Mucosa of descending colon (tissue), 3 donors: ENCODE measurements around the gene HSPG2. TPM values are rescaled to one million over a fixed set of nuclear protein-coding genes. Genes with fewer than 3 reads are reported as not detected.

Experiments used
- ATAC-seq: fragments of 200-7000 bp; cut with Tn5 transposase; one replicate; pipeline ENCODE4 v1.9.1; 2020; ENCODE audit warnings: mild to moderate bottlenecking, moderate library complexity
- DNase-seq, 3 donors: peaks; one replicate each; pipeline ENCODE4 v3.0.0-alpha.2; 2020
- H3K36me3 ChIP-seq: fragments of 200-600 bp; one replicate; pipeline ENCODE4 v1.8.0; 2021; ENCODE audit warnings: low read depth, mild to moderate bottlenecking
- H3K4me1 ChIP-seq: fragments of 200-600 bp; one replicate; pipeline ENCODE4 v1.8.0; 2021; ENCODE audit warnings: low read depth, mild to moderate bottlenecking
- H3K4me3 ChIP-seq: fragments of 200-600 bp; one replicate; pipeline ENCODE4 v1.8.0; 2021; ENCODE audit warnings: mild to moderate bottlenecking
- H3K9me3 ChIP-seq: fragments of 200-600 bp; one replicate; pipeline ENCODE4 v1.8.0; 2021; ENCODE audit warnings: mild to moderate bottlenecking
- CTCF ChIP-seq: fragments of 200-600 bp; IDR thresholded peaks from one replicate; pipeline ENCODE4 v1.8.0; 2022; ENCODE audit warnings: antibody characterized with exemption, mild to moderate bottlenecking
- intact Hi-C, 2 donors: fragments of 100-400 bp; cut with DNase I in 1 of 2; cut with micrococcal nuclease in 1 of 2; formaldehyde crosslinking; loops; one replicate each; pipeline versions ENCODE4 v1.11.0 to v1.11.1; 2022; cut with DNase I, micrococcal nuclease
- total RNA-seq, 3 donors: library from RNA; stranded (reverse); fragmentation: NEBNext Ultra II Directional in 2 of 3; extraction: Animal tissue kit (Norgen Biotek cat#: 25700) in 2 of 3; gene quantifications; one replicate each; pipeline versions ENCODE4 v1.2.1 to v1.2.4, GENCODE V29; 2021 to 2023
- donor health status: DM: no; HTN: no; CAD: no; lungs with moderate emphysema.
- donor health status: DM: no; HTN: no; CAD: no.
- donor health status: DM: no; HTN: yes; CAD: no.

Gene HSPG2
- total RNA-seq, 3 donors from 2014 or later: 142 to 436 (median 197) TPM

- no peaks in the 10 kb centered on the region for H3K36me3 ChIP-seq
- intact Hi-C loops: no loop called here
- peak in 1 of 3 donors; percentile 53 for DNase-seq
- peaks cover 73% of the 10 kb centered on the region for H3K4me1 ChIP-seq
- H3K9me3 ChIP-seq: no peaks in the 10 kb centered on the region
- no peak overlapping the region for H3K4me3 ChIP-seq
- no peak for ATAC-seq
- TF ChIP-seq CTCF: no peak
Observed at GRCh38 chr1:21902026-21903012, 34.8 kb downstream of the HSPG2 start.

GRCh38 chr1:21901473-21901847, 35.6 kb downstream of the HSPG2 start:
- Histone ChIP-seq H3K4me3 (no peak overlapping the region), H3K36me3 (no peaks in the 10 kb centered on the region), H3K9me3 (no peaks in the 10 kb centered on the region), H3K4me1 (peaks cover 76% of the 10 kb centered on the region)
- TF ChIP-seq CTCF: no peak
- DNase-seq: peak in 1 of 3 donors; percentile 41
- ATAC-seq: no peak
- intact Hi-C loops: no loop called here

- Histone ChIP-seq H3K4me1 (peaks cover 78% of the 10 kb centered on the region), H3K9me3 (no peaks in the 10 kb centered on the region), H3K36me3 (no peaks in the 10 kb centered on the region), H3K4me3 (no peak overlapping the region)
- peak; percentile 4 for ATAC-seq
- DNase-seq: no peak
- intact Hi-C loops: no loop called here
- no peak for TF ChIP-seq CTCF
Observed at GRCh38 chr1:21900766-21901472, 36.2 kb downstream of the HSPG2 start.

GRCh38 chr1:21899987-21900386, 37.1 kb downstream of the HSPG2 start:
- Histone ChIP-seq H3K36me3 (no peaks in the 10 kb centered on the region), H3K4me1 (peaks cover 78% of the 10 kb centered on the region), H3K9me3 (no peaks in the 10 kb centered on the region), H3K4me3 (no peak overlapping the region)
- intact Hi-C loops: no loop called here
- ATAC-seq: no peak
- peak in 1 of 3 donors; percentile 39 for DNase-seq
- TF ChIP-seq CTCF: no peak

GRCh38 chr1:21899267-21899810, 37.8 kb downstream of the HSPG2 start:
- intact Hi-C loops: no loop called here
- Histone ChIP-seq H3K4me1 (peaks cover 74% of the 10 kb centered on the region), H3K9me3 (no peaks in the 10 kb centered on the region), H3K36me3 (no peaks in the 10 kb centered on the region), H3K4me3 (no peak overlapping the region)
- no peak for TF ChIP-seq CTCF
- ATAC-seq (no peak), DNase-seq (no peak)
